CD4-positive, CD25-positive, alpha-beta regulatory T cell (primary cell): ENCODE data around the gene ZNF778. TPM values are rescaled to one million over a fixed set of nuclear protein-coding genes. Genes with fewer than 3 reads are reported as not detected.

Experiments
- ATAC-seq, 2 donors: fragments of 150-1000 bp; cut with Tn5 transposase; one replicate each; pipeline ENCODE4 v1.10.0; 2021; ENCODE audit warnings: low read depth in 2 of 2, moderate number of reproducible peaks in 2 of 2, moderate library complexity in 1 of 2
- DNase-seq, 3 donors: peaks; one replicate each; pipeline versions ENCODE4 v3.0.0 to v3.0.0-alpha.2; 2012 to 2022; ENCODE audit warnings: mixed read lengths in 1 of 3
- H3K27ac ChIP-seq: one replicate; pipeline ENCODE4 v1.7.0; 2013; ENCODE audit warnings: mild to moderate bottlenecking, low read length; ENCODE audit not compliant: insufficient read depth, poor library complexity, severe bottlenecking
- H3K27me3 ChIP-seq: one replicate; pipeline ENCODE4 v1.7.0; 2013; ENCODE audit warnings: low read length; ENCODE audit not compliant: control insufficient read depth, insufficient read depth
- H3K36me3 ChIP-seq: one replicate; pipeline ENCODE4 v1.7.0; 2013; ENCODE audit warnings: mild to moderate bottlenecking, low read length, moderate library complexity; ENCODE audit not compliant: control insufficient read depth, insufficient read depth
- H3K4me1 ChIP-seq: 2 replicates; pipeline ENCODE4 v1.7.0; 2013; ENCODE audit warnings: mild to moderate bottlenecking, low read length; ENCODE audit not compliant: insufficient read depth, control insufficient read depth, poor library complexity, severe bottlenecking
- H3K4me3 ChIP-seq: one replicate; pipeline ENCODE4 v1.7.0; 2013; ENCODE audit warnings: low read depth, mild to moderate bottlenecking, low read length, moderate library complexity
- H3K9me3 ChIP-seq, 2 experiments: 1 replicate in 1 of 2; 2 replicates in 1 of 2; pipeline ENCODE4 v1.7.0; 2013; ENCODE audit warnings: low read length in 2 of 2, mild to moderate bottlenecking in 1 of 2, moderate library complexity in 1 of 2; ENCODE audit not compliant: control insufficient read depth in 2 of 2
- H3K27ac Mint-ChIP-seq, 3 donors: one replicate each; pipeline ENCODE4 v1.8.0; 2020 to 2022; ENCODE audit warnings: mild to moderate bottlenecking in 3 of 3, mixed read lengths in 3 of 3, moderate library complexity in 2 of 3
- H3K27me3 Mint-ChIP-seq: one replicate; pipeline ENCODE4 v1.8.0; 2022; ENCODE audit warnings: mild to moderate bottlenecking, mixed read lengths
- H3K36me3 Mint-ChIP-seq: one replicate; pipeline ENCODE4 v1.8.0; 2020; ENCODE audit warnings: mixed read lengths
- H3K4me1 Mint-ChIP-seq, 4 donors: one replicate each; pipeline ENCODE4 v1.8.0; 2020 to 2022; ENCODE audit warnings: mixed read lengths in 4 of 4, mild to moderate bottlenecking in 1 of 4
- H3K4me3 Mint-ChIP-seq, 4 donors: one replicate each; pipeline ENCODE4 v1.8.0; 2020 to 2022; ENCODE audit warnings: mild to moderate bottlenecking in 4 of 4, mixed read lengths in 4 of 4, moderate library complexity in 3 of 4
- H3K9me3 Mint-ChIP-seq, 7 donors: one replicate each; pipeline ENCODE4 v1.8.0; 2020 to 2022; ENCODE audit warnings: mixed read lengths in 7 of 7, mild to moderate bottlenecking in 3 of 7, moderate library complexity in 2 of 7
- polyA plus RNA-seq, 4 donors: library from polyadenylated mRNA; unstranded; fragments of 300-500 nt; fragmentation: Illumina TruSeq; gene quantifications; one replicate each; pipeline ENCODE4 v1.2.3, GENCODE V29; 2021
- total RNA-seq: library from RNA; stranded (reverse); gene quantifications from one replicate; pipeline ENCODE4 v1.2.3, GENCODE V29; 2022

The ZNF778 gene
- 7.9 TPM for total RNA-seq
- polyA plus RNA-seq = 1 to 10 TPM; 3.3 to 4.9 (median 3.9) TPM

GRCh38 chr16:89217388-89218191, at the start of gene ZNF778:
TSS of gene ZNF778 (plus strand) at chr16:89217703. CDS start at chr16:89221128, 3,425 bp downstream.
- H3K9me3 ChIP-seq = no peaks in the 10 kb centered on the region

GRCh38 chr16:89168381-89169189, 48.9 kb upstream of the ZNF778 start:
- no peak overlapping the region for H3K27ac ChIP-seq
- Mint-ChIP-seq H3K27ac (no peak overlapping the region), H3K9me3 (no peaks in the 10 kb centered on the region)

More at GRCh38 chr16:89217388-89218191, at the start of gene ZNF778:
- DNase-seq = peak; percentile 79 to 91 (median 86)
- H3K36me3 Mint-ChIP-seq = peaks cover 9% of the 10 kb centered on the region
- H3K4me1 Mint-ChIP-seq = peaks cover 13 to 44% (median 22%) of the 10 kb centered on the region in 4 donors
- no peaks in the 10 kb centered on the region for H3K9me3 Mint-ChIP-seq
- H3K4me3 Mint-ChIP-seq = peak within 1 kb of the TSS; percentile 80 to 98 (median 88)
- H3K27ac ChIP-seq = peak within 1 kb of the TSS; percentile 97
- ATAC-seq = peak; percentile 81 to 82
- peaks cover 20% of the 10 kb centered on the region for H3K4me1 ChIP-seq
- H3K36me3 ChIP-seq = peaks cover 16% of the 10 kb centered on the region
- H3K27ac Mint-ChIP-seq = peak within 1 kb of the TSS; percentile 86 to 93 (median 89)
- no peaks in the 10 kb centered on the region for H3K27me3 Mint-ChIP-seq
- no peaks in the 10 kb centered on the region for H3K27me3 ChIP-seq
- H3K4me3 ChIP-seq = peak within 1 kb of the TSS; percentile 86

DNA sequence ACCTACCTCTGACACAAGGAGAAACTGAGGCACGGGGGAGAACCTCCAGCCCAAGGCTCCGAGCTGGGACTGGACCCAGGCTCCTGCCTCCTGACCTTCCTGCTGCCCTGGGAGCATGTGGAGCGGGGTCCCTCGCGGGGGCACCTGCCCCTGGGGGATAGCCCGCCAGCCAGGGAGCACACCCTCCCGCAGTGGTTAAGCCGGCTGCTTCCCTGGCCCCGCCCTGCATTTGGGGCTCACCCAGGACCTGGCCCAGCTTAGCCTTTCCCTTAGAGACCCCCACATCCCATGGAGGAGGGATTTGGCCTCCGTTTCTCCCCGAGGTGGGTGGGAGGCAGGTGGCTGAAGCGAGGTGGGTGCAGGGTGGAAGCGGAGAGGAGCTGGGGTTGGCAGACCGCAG, 47.7 kb upstream of the ZNF778 start:
- H3K4me3 Mint-ChIP-seq = no peak overlapping the region
- ATAC-seq = no peak
- H3K27me3 ChIP-seq = no peaks in the 10 kb centered on the region
- H3K27ac ChIP-seq = no peak overlapping the region
- H3K4me1 Mint-ChIP-seq = peaks cover 0 to 14% (median 2%) of the 10 kb centered on the region in 4 donors
- H3K36me3 Mint-ChIP-seq = no peaks in the 10 kb centered on the region
- H3K9me3 ChIP-seq = no peaks in the 10 kb centered on the region
- no peaks in the 10 kb centered on the region for H3K27me3 Mint-ChIP-seq
- peaks cover 25% of the 10 kb centered on the region for H3K4me1 ChIP-seq
- no peak overlapping the region for H3K27ac Mint-ChIP-seq
- no peaks in the 10 kb centered on the region for H3K36me3 ChIP-seq
- H3K4me3 ChIP-seq = no peak overlapping the region
- H3K9me3 Mint-ChIP-seq = no peaks in the 10 kb centered on the region
- no peak for DNase-seq

More at GRCh38 chr16:89168381-89169189, 48.9 kb upstream of the ZNF778 start:
- Histone ChIP-seq H3K9me3 (no peaks in the 10 kb centered on the region), H3K4me3 (no peak overlapping the region), H3K27me3 (no peaks in the 10 kb centered on the region), H3K4me1 (peaks cover 25% of the 10 kb centered on the region), H3K36me3 (no peaks in the 10 kb centered on the region)
- Mint-ChIP-seq H3K4me3 (no peak overlapping the region), H3K36me3 (no peaks in the 10 kb centered on the region), H3K4me1 (peaks cover 0 to 14% (median 2%) of the 10 kb centered on the region in 4 donors), H3K27me3 (no peaks in the 10 kb centered on the region)
- ATAC-seq (no peak), DNase-seq (no peak)

GRCh38 chr16:89170346-89171215, 46.9 kb upstream of the ZNF778 start:
- Histone ChIP-seq H3K36me3 (no peaks in the 10 kb centered on the region), H3K27me3 (no peaks in the 10 kb centered on the region), H3K27ac (no peak overlapping the region), H3K4me1 (peaks cover 25% of the 10 kb centered on the region), H3K4me3 (peak overlapping the region; percentile 19), H3K9me3 (no peaks in the 10 kb centered on the region)
- ATAC-seq (no peak), DNase-seq (no peak)
- Mint-ChIP-seq H3K27me3 (no peaks in the 10 kb centered on the region), H3K27ac (peak overlapping the region in 2 of 3 donors; percentile 36 to 38), H3K36me3 (no peaks in the 10 kb centered on the region), H3K4me3 (peak overlapping the region; percentile 1 to 85 (median 76)), H3K4me1 (peaks cover 0 to 14% (median 2%) of the 10 kb centered on the region in 4 donors), H3K9me3 (no peaks in the 10 kb centered on the region)

- no peaks in the 10 kb centered on the region for H3K36me3 Mint-ChIP-seq
- H3K4me1 ChIP-seq = peaks cover 25% of the 10 kb centered on the region
- H3K9me3 ChIP-seq = no peaks in the 10 kb centered on the region
- H3K27ac ChIP-seq = peak within 1 kb of the TSS; percentile 5
- peak within 1 kb of the TSS; percentile 1 to 85 (median 76) for H3K4me3 Mint-ChIP-seq
- H3K27me3 Mint-ChIP-seq = no peaks in the 10 kb centered on the region
- H3K4me3 ChIP-seq = peak within 1 kb of the TSS; percentile 19
- no peaks in the 10 kb centered on the region for H3K36me3 ChIP-seq
- H3K4me1 Mint-ChIP-seq = peaks cover 0 to 14% (median 2%) of the 10 kb centered on the region in 4 donors
- ATAC-seq (peak; percentile 93 to 94), DNase-seq (peak; percentile 91 to 93 (median 93))
- H3K27ac Mint-ChIP-seq = peak within 1 kb of the TSS in 2 of 3 donors; percentile 36 to 38
- no peaks in the 10 kb centered on the region for H3K27me3 ChIP-seq
- no peaks in the 10 kb centered on the region for H3K9me3 Mint-ChIP-seq
Observed at GRCh38 chr16:89171216-89172170, 46.0 kb upstream of the ZNF778 start, which contains the start of gene CDH15. TSS of gene CDH15 (plus strand) at chr16:89171748. CDS start at chr16:89171832, 84 bp downstream.

GRCh38 chr16:89172171-89172527, 45.4 kb upstream of the ZNF778 start:
- ATAC-seq (no peak), DNase-seq (no peak)
- Mint-ChIP-seq H3K4me3 (no peak overlapping the region), H3K36me3 (no peaks in the 10 kb centered on the region), H3K27ac (no peak overlapping the region), H3K27me3 (no peaks in the 10 kb centered on the region), H3K9me3 (no peaks in the 10 kb centered on the region), H3K4me1 (peaks cover 0 to 14% (median 2%) of the 10 kb centered on the region in 4 donors)
- Histone ChIP-seq H3K9me3 (no peaks in the 10 kb centered on the region), H3K4me3 (no peak overlapping the region), H3K4me1 (peaks cover 23% of the 10 kb centered on the region), H3K27ac (no peak overlapping the region), H3K36me3 (no peaks in the 10 kb centered on the region), H3K27me3 (no peaks in the 10 kb centered on the region)
